HL-60/S4 (cell line): ENCODE data around the gene KCNK4.
"Not testable (repeated sequence)": the region's sequence is repeated elsewhere in the genome, so short reads cannot be mapped to it uniquely, and the experiment has no call there.

Source experiments
- in situ Hi-C: fragments of 300-500 bp; cut with MboI; formaldehyde crosslinking; loops from 2 replicates; pipeline ENCODE4 v1.14.3; 2022; ENCODE audit warnings: low sequenced_read_pairs

KCNK4 gene

DNA sequence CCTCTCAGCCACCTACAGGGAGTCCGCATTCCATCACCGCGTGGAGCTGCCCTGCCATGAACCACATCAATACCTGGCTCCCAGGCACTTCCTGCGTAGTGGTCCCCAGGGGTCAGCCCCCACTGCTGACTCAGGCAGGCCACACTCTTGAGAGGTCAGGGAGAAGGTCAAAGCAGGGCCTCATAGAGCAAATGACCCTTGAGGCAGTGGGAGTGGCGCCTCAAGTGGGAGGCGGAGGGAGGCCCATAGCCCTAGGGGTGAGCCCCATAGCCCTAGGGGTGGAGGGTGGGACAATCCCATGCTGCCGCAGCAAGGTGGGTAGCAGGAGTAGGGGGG is 31.8 kb downstream of the KCNK4 start:
- in situ Hi-C loops = no loop called here

DNA sequence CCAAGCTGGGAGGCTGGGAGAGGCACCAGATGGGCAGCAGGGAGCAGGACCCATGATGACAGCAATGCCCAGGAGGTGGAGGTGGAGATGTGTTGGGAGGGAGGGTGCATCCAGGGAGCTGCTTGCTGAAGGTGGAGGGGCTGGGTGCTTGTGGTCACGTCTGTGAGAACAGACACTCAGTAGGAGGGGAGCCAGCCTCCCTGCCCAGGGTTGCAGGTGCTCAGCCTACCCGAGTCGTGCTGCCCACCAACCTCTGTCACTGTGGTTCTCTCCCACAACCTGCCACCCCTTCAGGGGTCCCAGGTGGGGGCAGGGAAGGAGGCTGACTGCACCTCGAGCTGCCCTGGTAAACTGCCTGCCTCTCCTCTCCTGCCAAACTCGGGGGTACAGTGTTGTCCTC is 32.3 kb downstream of the KCNK4 start:
- in situ Hi-C loops = no loop called here

DNA sequence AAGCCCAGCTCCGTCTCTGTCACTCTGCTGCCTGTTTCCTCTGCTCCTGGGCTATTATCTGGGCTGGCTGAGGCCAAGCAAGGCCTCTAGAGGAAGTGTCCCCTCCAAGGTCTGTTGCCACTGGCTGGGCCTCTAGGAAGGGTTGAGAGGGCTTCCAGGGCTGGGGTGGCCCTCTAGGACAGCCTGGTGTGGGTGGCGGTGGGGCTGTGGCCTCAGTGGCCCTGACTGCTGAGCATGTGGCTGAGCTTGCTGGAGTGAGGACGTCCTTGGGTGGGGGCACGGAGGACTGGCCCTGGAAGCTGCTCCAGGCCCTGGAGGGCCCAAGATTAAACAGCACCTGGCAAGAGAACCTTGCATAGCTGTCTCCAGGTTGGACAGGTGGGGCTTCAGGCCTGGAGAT is 32.9 kb downstream of the KCNK4 start:
- in situ Hi-C loops = not testable (repeated sequence)

DNA sequence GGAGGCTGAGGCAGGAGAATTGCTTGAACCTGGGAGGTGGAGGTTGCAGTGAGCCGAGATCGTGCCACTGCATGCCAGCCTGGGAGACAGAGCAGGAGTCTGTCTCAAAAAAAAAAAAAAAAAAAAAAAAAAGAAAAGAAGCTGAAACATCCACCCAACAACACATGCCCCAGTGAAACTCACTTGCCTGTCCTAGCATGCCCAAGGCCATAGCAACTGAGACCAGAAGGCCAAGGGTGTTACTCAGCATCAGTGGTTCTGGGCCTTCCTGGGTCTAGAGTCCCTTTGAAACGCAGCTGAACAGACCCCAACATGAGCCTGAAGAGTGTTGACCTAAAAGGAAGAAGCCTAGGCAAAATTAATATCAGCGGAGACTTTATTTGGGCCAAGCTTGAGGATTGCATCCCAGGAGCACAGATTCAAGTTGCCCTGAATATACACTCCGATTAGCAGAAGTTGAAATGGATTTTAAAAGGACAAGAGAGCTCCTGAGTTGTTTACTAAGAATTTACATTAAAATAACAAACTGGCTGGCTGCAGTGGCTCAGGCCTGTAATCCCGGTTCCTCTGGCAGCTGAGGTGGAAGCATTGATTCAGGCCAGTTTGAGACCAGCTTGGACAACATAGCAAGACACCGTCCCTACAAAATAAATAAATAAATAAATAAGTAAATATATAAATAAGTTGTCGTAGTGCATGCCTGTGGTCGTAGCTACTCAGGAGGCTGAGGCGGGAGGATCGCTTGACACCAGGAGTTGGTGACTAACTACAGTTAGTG is 33.8 kb downstream of the KCNK4 start:
- in situ Hi-C loops = no loop called here

DNA sequence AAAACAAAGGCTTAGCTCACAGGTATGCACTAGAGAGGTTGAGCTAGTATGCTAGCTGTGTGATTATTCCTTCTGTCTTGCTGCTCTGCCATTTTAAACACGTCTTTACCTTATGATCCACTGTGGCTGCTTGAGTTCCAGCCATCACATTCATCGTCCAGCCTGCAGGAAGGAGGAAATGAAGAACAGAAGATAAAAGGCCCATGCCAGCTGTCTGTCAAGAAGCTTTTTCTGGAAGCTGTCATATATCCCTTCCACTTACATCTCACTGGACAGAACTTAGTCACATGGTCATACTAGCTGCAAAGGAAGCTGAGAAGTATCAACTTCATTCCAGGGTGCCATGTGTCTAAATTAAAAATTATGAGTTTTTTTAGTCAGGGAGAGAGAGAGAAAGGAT is 36.3 kb downstream of the KCNK4 start:
- in situ Hi-C loops = no loop called here

DNA sequence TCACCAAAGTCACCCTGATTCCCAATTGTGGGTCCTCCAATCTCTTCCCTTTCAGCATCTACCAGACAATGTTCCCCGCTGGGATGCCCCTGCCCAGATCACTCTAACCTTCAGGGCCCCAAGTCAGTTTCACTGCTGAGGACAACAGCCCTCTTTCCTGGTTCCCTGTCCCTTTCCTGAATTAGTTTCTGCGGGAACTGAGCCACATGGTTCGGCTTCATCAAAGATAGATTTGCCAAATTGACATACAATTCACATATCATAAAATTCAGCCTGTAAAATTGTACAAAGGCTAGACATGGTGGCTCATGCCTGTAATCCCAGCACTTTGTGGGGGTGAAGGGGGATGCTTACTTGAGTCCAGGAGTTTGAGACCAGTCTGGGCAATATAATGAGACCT is 36.9 kb downstream of the KCNK4 start:
- in situ Hi-C loops = no loop called here

DNA sequence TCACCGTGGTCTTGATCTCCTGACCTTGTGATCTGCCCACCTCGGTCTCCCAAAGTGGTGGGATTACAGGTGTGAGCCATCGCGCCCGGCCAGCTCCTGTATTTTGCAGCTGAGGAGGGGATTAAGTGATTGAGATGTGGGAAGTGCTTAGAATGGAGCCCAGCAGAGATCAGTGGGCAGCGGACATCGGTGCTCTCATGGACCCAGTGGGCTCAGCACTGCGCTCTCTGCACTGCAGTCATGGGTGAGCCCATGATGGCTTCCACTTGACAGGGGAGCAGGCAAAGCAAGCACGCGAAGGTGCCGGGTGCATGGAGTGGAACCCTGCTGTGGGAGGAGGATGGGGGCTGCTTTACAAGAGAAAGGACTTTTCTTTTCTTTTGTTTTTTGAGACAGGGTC is 39.8 kb downstream of the KCNK4 start:
- in situ Hi-C loops = no loop called here

DNA sequence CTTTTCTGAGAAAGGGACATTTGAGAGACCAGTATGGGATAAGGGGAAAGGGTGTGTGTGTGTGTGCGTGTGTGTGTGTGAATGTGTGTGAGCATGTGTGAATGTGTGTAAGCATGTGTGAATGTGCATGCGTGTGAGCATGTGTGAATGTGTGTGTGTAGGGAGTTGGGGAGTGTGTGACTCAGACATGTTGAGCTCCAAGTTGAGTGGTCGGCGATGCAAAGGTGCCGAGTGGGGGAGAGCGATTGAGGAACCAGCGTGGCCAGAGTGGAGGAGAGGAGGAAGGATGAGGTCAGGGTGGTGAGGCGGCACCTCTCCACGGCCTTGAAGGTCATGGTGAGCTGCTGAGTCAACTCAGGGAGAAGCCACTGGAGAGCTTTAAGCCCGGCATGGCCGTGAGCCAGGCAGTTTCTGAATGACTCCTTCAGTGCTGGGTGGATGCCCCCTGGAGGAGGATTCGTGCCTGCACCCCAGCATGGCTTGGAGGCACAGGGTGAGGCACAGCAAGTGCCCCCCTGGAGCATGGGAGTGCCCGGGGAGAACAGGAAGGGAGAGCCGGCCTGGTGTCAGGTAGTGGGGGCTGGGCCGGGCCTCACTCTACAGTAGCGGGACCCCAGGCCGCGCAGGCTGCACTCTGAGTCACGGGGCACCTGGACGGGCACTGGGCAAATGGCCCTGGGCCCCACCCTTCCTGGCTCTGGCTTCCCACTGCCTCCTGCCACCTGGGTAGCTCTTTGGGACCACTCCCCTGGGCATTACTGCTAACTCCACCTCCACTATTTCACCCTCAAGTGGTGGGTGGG is 40.7 kb downstream of the KCNK4 start:
- in situ Hi-C loops = no loop called here

DNA sequence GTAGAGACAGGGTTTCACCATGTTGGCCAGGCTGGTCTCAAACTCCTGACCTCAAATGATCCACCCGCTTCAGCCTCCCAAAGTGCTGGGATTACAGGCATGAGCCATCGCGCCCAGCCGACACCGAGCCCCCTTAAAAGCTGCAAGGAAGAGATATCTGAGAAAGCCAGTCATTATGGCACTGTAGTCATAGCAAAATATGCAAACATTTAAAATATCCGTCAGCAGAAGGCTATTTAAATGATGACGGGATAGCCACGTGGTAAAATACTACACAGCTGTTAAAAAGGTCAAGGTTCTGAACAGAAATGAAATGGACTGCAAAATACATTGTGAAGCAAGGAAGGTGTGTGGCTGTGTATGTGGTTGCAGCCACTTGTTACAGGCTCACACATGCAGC is 42.5 kb downstream of the KCNK4 start:
- in situ Hi-C loops = no loop called here

DNA sequence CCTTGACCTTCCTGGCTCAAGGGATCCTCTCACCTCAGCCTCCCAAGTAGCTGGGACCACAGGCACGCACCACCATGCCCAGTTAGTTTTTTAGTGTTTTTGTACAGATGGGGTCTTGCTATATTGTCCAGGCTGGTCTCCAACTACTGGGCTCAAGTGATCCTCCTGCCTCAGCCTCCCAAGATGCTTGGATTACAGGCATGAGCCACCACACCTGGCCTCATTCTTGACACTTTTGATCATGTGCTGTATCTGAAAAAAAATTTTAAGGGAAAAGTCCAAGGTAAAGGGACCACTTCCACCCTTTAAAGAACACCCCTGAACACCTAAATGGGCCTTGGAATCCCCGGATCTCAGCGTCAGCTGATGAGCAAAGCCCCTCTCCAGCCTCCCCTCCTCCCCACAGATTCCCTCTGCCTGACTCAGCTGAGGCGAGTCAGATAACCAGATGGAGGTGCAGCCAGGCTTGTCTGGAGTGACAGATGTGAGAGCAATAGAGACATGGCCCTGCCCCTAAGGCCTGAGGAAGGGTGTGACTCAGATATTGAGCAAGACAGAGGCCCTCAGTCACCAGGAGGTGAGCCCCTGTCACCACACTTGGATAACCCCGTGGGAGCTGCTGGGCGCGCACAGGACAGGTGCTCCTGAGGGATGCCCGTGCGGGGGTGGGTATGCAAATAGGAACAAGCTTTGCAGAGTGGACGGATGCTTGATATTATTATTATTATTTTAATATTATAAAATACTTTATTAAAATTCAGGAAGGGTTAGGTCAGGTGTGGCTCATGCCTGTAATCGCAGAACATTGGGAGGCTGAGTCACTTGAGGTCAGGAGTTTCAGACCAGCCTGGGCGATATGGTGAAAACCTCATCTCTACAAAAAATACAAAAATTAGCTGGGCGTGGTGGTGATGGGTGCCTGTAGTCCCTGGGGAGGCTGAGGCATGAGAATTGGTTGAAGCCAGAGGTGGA is 43.9 kb downstream of the KCNK4 start:
- in situ Hi-C loops = no loop called here

DNA sequence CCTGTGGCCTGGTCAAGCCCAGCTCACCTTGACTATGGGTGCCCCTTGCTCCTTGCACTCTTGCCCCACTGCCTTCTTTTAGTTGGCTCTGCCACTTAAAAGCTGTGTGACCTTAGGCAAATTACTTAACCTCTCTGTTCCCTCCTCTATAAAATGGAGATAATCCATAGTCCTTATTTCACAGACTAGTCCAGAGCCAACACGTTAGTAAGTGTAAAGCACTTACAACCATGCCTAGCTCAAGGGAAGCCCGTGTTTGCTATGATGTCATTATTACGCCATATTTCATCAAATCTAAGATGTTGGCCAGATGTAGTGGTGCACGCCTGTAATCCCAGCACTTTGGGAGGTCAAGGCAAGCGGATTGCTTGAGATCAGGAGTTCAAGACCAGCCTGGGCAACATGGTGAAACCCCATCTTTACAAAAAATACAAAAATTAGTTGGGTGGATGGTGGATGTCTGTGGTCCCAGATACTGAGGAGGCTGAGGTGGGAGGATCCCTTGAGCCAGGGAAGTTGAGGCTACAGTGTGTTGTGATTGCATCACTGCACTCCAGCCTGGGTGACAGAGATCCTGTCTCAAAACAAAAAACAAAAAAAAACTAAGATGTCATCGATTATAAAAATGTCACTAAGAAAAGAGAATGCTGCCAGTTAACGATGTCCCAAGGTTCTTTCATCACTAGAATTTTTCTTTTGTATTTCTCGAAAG is 46.6 kb downstream of the KCNK4 start:
- in situ Hi-C loops = no loop called here

DNA sequence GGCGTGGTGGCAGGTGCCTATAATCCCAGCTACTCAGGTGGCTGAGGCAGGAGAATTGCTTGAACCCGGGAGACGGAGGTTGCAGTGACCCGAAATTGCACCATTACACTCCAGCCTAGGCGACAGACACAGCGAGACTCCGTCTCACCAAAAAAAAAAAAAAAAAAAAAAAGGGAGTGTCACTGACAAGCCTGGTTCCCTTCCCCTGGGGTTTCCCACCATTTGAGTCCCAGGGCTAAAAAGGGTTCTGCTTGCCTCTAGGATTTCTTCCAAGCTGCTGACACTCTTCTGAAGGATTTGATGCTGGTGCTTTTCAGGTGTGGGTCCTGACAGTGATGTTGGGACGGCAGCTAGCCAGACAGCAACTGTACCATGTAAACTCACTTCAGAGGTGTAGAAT is 47.6 kb downstream of the KCNK4 start:
- in situ Hi-C loops = no loop called here

DNA sequence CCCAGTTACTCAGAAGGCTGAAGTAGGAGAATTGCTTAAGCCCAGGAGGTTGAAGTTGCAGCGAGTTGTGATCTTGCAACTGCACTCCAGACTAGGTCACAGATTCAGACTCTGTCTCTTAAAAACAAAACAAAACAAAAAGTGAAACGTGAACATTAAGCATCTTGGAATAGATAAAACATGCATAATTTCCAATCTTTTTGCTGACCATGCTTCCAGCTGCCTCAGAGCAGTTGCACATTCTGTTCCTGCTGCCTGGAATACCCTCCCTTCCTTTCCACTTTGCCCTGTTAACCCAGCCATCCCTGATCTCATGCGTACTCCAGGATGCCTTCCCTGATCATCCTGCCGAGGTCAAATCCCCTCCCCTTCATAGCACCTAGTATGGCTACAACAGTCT is 48.2 kb downstream of the KCNK4 start:
- in situ Hi-C loops = no loop called here

DNA sequence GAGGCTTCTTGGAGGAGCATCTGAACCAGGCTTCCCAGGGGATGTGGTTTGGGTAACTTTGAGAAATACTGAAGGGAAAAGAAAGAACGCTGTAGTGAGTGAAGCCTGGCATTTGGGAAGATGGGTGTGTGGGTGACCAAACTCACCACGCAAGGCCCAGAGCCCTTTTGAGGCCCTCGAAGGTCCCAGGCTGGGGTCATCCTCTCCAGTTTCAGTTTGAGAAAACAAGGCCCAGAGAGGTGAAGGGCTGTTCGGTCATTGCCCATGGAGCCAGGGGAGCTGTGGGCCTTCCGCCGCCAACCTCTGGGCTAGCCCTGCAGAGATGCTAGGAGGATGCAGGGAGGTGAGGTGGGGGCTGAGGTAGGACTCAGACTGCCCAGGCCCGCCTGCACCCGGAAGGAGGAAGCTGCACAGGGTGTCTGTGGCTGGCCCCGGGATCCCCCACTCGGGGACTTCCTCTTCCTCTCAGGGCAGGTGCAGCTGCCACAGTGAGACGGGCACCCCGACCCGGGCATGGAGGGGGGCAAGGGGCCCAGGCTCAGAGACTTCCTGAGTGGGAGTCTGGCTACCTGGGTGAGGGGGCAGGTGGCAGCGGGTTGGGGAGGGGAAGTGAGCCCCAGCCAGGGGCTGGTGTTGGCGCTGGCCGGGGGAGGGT is 48.8 kb downstream of the KCNK4 start, which contains the start of gene CCDC88B:
Gene CCDC88B, plus strand, starts transcription at position 451 of the 655 bp plus-strand sequence. Its CDS starts 63 bp downstream, at position 514.
- in situ Hi-C loops = no loop called here

DNA sequence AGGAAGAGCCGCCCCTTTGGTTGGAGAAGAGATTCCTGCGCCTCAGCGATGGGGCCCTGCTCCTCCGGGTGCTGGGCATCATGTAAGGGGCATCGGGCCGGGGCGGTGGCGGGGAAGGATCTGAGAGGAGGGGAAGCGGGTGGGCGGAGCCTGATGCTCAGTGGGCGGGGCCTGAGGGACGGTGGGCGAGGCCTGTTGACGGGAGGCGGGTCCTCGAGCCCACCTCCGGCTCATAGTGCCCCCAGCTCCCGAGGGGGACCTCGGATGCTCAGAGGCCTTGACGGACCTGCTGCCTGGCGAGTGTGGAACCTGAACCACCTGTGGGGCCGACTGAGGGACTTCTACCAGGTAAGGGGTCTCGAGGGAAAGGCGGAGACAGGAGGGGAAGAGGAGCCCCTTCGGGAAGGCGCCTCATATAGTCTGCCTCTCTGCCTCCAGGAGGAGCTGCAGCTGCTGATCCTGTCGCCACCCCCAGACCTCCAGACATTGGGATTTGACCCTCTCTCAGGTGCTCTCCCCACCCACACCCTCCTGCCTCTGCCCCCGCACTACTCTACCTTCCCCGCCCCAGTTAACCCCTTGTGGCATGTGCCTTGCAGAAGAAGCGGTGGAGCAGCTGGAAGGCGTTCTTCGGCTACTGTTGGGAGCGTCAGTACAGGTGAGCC is 49.7 kb downstream of the KCNK4 start:
- in situ Hi-C loops = no loop called here

DNA sequence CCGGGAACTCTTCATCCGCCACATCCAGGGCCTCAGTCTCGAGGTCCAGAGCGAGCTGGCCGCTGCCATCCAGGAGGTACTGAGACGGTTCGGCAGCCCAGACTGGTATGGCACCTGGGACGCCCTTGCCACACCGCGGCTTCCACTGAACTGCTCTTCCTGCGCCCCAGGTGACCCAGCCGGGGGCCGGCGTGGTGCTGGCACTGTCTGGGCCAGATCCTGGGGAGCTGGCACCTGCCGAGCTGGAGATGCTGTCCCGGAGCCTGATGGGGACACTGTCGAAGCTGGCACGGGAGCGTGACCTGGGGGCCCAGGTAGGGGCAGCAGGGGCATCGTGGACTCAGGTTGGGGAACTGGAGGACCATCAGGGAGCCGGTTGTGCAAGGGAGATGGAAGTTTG is 50.3 kb downstream of the KCNK4 start:
- in situ Hi-C loops = no loop called here

DNA sequence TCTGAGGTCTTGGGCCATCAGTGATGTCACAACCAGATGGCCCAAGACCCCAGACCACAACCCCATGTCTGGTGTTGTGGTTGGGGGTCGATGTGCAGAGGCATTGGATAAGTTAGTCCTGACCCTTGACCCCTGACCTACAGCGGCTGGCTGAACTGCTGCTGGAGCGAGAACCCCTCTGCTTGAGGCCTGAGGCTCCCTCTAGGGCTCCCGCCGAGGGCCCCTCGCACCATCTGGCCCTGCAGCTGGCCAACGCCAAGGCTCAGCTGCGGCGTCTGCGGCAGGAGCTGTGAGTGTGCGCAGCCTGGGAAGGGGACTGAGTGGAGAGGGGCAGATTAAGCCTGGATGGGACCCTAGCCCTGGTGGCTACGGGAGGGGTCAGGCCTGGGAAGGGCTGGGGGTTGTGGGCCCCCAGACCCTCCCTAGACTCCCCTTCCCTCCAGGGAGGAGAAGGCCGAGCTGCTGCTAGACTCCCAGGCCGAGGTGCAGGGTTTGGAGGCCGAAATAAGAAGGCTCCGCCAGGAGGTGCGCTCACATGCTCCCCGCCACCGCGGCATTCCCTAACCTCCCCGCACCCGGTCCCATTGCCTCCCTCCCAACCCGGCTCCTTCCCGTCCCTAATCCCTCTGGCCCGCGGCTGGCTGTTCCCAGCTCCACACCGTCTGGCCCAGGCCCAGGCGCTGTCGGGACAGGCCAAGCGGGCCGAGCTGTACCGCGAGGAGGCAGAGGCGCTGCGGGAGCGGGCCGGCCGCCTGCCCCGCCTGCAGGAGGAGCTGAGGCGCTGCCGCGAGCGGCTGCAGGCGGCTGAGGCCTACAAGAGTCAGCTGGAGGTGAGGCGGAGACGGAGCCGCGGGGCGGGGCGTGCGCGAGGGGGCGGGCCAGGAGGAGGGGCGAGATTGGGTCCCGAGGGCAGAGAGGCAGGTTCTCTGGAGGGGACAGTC is 51.0 kb downstream of the KCNK4 start:
- in situ Hi-C loops = no loop called here
